OCI-LY3 (cell line): ENCODE data around the gene FICD.

ENCODE experiments used
- EZH2phosphoT487 ChIP-seq: fragments of 200-600 bp; shearing (Covaris generic); IDR thresholded peaks from 2 replicates; pipeline ENCODE4 v1.6.1; 2018; ENCODE audit warnings: antibody characterized with exemption, mixed run types, low read depth
- TF ChIP-seq, protein P1 (sequence below): fragments of 200-600, 300-600 bp; sonication (generic); IDR thresholded peaks from 2 replicates; pipeline ENCODE4 v1.5.1; 2014; ENCODE audit warnings: antibody characterized with exemption, low read length, low read depth

DNA sequence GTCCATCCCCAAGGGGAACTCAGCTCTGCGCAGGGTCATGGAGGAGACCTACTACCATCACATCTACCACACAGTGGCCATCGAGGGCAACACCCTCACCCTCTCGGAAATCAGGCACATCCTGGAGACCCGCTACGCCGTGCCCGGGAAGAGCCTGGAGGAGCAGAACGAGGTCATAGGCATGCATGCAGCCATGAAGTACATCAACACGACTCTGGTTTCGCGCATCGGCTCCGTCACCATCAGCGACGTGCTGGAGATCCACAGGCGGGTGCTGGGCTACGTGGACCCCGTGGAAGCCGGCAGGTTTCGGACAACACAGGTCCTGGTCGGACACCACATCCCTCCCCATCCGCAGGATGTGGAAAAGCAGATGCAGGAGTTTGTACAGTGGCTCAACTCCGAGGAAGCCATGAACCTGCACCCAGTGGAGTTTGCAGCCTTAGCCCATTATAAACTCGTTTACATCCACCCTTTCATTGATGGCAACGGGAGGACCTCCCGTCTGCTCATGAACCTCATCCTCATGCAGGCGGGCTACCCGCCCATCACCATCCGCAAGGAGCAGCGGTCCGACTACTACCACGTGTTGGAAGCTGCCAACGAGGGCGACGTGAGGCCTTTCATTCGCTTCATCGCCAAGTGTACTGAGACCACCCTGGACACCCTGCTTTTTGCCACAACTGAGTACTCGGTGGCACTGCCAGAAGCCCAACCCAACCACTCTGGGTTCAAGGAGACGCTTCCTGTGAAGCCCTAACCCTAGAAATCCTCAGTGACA is 3.8 kb downstream of the FICD start:
- TF ChIP-seq, protein P1, sequence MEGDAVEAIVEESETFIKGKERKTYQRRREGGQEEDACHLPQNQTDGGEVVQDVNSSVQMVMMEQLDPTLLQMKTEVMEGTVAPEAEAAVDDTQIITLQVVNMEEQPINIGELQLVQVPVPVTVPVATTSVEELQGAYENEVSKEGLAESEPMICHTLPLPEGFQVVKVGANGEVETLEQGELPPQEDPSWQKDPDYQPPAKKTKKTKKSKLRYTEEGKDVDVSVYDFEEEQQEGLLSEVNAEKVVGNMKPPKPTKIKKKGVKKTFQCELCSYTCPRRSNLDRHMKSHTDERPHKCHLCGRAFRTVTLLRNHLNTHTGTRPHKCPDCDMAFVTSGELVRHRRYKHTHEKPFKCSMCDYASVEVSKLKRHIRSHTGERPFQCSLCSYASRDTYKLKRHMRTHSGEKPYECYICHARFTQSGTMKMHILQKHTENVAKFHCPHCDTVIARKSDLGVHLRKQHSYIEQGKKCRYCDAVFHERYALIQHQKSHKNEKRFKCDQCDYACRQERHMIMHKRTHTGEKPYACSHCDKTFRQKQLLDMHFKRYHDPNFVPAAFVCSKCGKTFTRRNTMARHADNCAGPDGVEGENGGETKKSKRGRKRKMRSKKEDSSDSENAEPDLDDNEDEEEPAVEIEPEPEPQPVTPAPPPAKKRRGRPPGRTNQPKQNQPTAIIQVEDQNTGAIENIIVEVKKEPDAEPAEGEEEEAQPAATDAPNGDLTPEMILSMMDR = no peak
- no peak for TF ChIP-seq EZH2phosphoT487
